A673 (cell line): ENCODE results near the gene BTBD2. TPM values are rescaled to one million over a fixed set of nuclear protein-coding genes. Genes with fewer than 3 reads are reported as not detected.

Experiments
- BruUV-seq: library from RNA; stranded (reverse); fragments of 400-500 nt; replicated peaks from 2 replicates; lab custom pipeline; 2021; lab: Mats Ljungman, UMichigan
- CTCF ChIA-PET: fragments of 300-600 bp; sonication (Branson Sonifier 250); formaldehyde crosslinking; loops from one replicate; lab custom pipeline; 2022; ENCODE audit warnings: antibody characterized with exemption; lab: Charles Lee
- POLR2A ChIA-PET: fragments of 300-600 bp; sonication (Branson Sonifier 250); formaldehyde crosslinking; loops from one replicate; lab custom pipeline; 2022; ENCODE audit warnings: antibody characterized with exemption; ENCODE audit not compliant: low non-redundant PET; lab: Charles Lee
- DNase-seq: peaks from one replicate; pipeline ENCODE4 v3.0.0-alpha.2; 2015; ENCODE audit warnings: low spot score
- H3K27ac ChIP-seq: fragments of 200-600 bp; sonication (generic); 2 replicates; pipeline ENCODE4 v1.5.1; 2016; ENCODE audit warnings: mixed run types, low read depth, mild to moderate bottlenecking, mixed read lengths, antibody characterized with exemption, low read length; ENCODE audit not compliant: poor library complexity, severe bottlenecking
- H3K27me3 ChIP-seq: fragments of 200-600 bp; sonication (generic); replicated peaks from 2 replicates; pipeline ENCODE4 v1.6.1; 2017; ENCODE audit warnings: mixed run types, low read depth, mild to moderate bottlenecking, mixed read lengths, antibody characterized with exemption, low read length; ENCODE audit not compliant: insufficient read depth, poor library complexity
- H3K36me3 ChIP-seq: fragments of 200-600 bp; sonication (generic); 2 replicates; pipeline ENCODE4 v1.6.1; 2016; ENCODE audit warnings: mixed run types, mild to moderate bottlenecking, mixed read lengths, antibody characterized with exemption, low read length; ENCODE audit not compliant: insufficient read depth, poor library complexity, severe bottlenecking
- H3K4me1 ChIP-seq: fragments of 200-600 bp; sonication (generic); 2 replicates; pipeline ENCODE4 v1.6.1; 2017; ENCODE audit warnings: mixed run types, mild to moderate bottlenecking, mixed read lengths, antibody characterized with exemption, low read length; ENCODE audit not compliant: insufficient read depth, poor library complexity, severe bottlenecking
- H3K4me3 ChIP-seq: fragments of 200-600 bp; sonication (generic); 2 replicates; pipeline ENCODE4 v1.5.1; 2016; ENCODE audit warnings: low read depth, mixed run types, mild to moderate bottlenecking, mixed read lengths, low read length; ENCODE audit not compliant: poor library complexity, severe bottlenecking
- H3K9me3 ChIP-seq: fragments of 200-600 bp; sonication (generic); 2 replicates; pipeline ENCODE4 v1.6.1; 2016; ENCODE audit warnings: mixed run types, low read depth, mild to moderate bottlenecking, mixed read lengths, antibody characterized with exemption, low read length; ENCODE audit not compliant: poor library complexity, severe bottlenecking
- CTCF ChIP-seq: fragments of 300-800, 200-600 bp; sonication (generic); conservative IDR thresholded peaks from 2 replicates; pipeline ENCODE4 v1.5.1; 2017; ENCODE audit warnings: low read depth, mild to moderate bottlenecking, antibody characterized with exemption, low read length, moderate library complexity, mixed read lengths
- EZH2 ChIP-seq: fragments of 200-600 bp; sonication (generic); IDR thresholded peaks from 2 replicates; pipeline ENCODE4 v1.6.1; 2017; ENCODE audit warnings: borderline replicate concordance, low read depth, mild to moderate bottlenecking, mixed read lengths, antibody characterized with exemption, low read length; ENCODE audit not compliant: poor library complexity, severe bottlenecking
- intact Hi-C: fragments of 100-400 bp; cut with micrococcal nuclease; formaldehyde crosslinking; loops from one replicate; pipeline ENCODE4 v1.10.0; 2022; ENCODE audit not compliant: unreplicated experiment
- total RNA-seq: library from RNA; stranded (reverse); gene quantifications from 2 replicates; pipeline ENCODE4 v1.2.3, GENCODE V29; 2021

Gene BTBD2
- total RNA-seq, 1 experiment from 2014 or later, result 91.7 TPM

GRCh38 chr19:1962674-1963073 is 52.8 kb downstream of the BTBD2 start:
- Histone ChIP-seq H3K9me3 (no peaks in the 10 kb centered on the region), H3K27ac (no peak overlapping the region), H3K36me3 (peaks cover 10% of the 10 kb centered on the region), H3K27me3 (no peaks in the 10 kb centered on the region), H3K4me3 (no peak overlapping the region), H3K4me1 (no peaks in the 10 kb centered on the region)
- DNase-seq, result no peak
- CTCF ChIA-PET, result no interaction called here
- POLR2A ChIA-PET, result no interaction called here
- no TSS peak for BruUV-seq
- intact Hi-C loops, result no loop called here
- TF ChIP-seq EZH2, result no peak
- TF ChIP-seq CTCF, result no peak

- H3K9me3 ChIP-seq, result no peaks in the 10 kb centered on the region
- BruUV-seq, result no TSS peak
- TF ChIP-seq CTCF (no peak), EZH2 (no peak)
- ChIA-PET POLR2A (no interaction called here), CTCF (interaction anchor here (0.5 kb wide), 1 partner anchor 109 kb away, joined by 4 read pairs; no protein-coding TSS in a partner anchor)
- DNase-seq, result no peak
- H3K4me1 ChIP-seq, result no peaks in the 10 kb centered on the region
- peak overlapping the region; percentile 47 for H3K27ac ChIP-seq
- peaks cover 8% of the 10 kb centered on the region for H3K36me3 ChIP-seq
- H3K27me3 ChIP-seq, result no peaks in the 10 kb centered on the region
- no peak overlapping the region for H3K4me3 ChIP-seq
- intact Hi-C loops, result no loop called here
Observed at GRCh38 chr19:1961000-1961883, 54.3 kb downstream of the BTBD2 start.

GRCh38 chr19:1959928-1960589 is 55.5 kb downstream of the BTBD2 start:
- no peak overlapping the region for H3K4me3 ChIP-seq
- no TSS peak for BruUV-seq
- TF ChIP-seq CTCF (no peak), EZH2 (no peak)
- POLR2A ChIA-PET, result no interaction called here
- no peak for DNase-seq
- no peaks in the 10 kb centered on the region for H3K4me1 ChIP-seq
- no peak overlapping the region for H3K27ac ChIP-seq
- intact Hi-C loops, result no loop called here
- H3K9me3 ChIP-seq, result no peaks in the 10 kb centered on the region
- CTCF ChIA-PET, result no interaction called here
- peaks cover 4% of the 10 kb centered on the region for H3K36me3 ChIP-seq
- H3K27me3 ChIP-seq, result no peaks in the 10 kb centered on the region
